A549 (cell line): Measurements from ENCODE around the gene TTPAL. TPM values are rescaled to one million over a fixed set of nuclear protein-coding genes. Genes with fewer than 3 reads are reported as not detected.

Experiments used
- ATAC-seq, 2 experiments: fragments of 200-7000 bp in 1 of 2; fragments of >200 bp in 1 of 2; cut with Nextera tagmentation in 1 of 2; cut with Tn5 transposase in 1 of 2; 3 replicates each; pipeline versions ENCODE4 v1.8.0 to v1.9.1; 2018 to 2020; ENCODE audit warnings: mild to moderate bottlenecking in 1 of 2, moderate library complexity in 1 of 2
- CTCF ChIA-PET: fragments of 300-600 bp; sonication (Branson Sonifier 250); formaldehyde crosslinking; extraction: SDS; loops from one replicate; lab custom pipeline; 2021; ENCODE audit warnings: antibody characterized with exemption, inconsistent platforms; lab: Yijun Ruan, JAX
- POLR2A ChIA-PET: fragments of 350-600 bp; formaldehyde crosslinking; extraction: SDS; loops from one replicate; lab custom pipeline; 2021; ENCODE audit warnings: antibody characterized with exemption, inconsistent platforms; lab: Yijun Ruan, JAX
- DNase-seq, 2 experiments: peaks; one replicate each; pipeline versions ENCODE4 v3.0.0 to v3.0.0-alpha.2; 2011 to 2016; ENCODE audit warnings: low read depth in 1 of 2, low spot score in 1 of 2
- FAIRE-seq: peaks from 2 replicates; lab custom pipeline; 2011; peaks lifted over from hg19 to GRCh38; lab: Jason Lieb, UNC
- H3K27ac ChIP-seq, 2 experiments: fragments of >200 bp; sonication (Bioruptor Twin); formaldehyde crosslinking; 3 replicates each; pipeline ENCODE4 v1.5.1; 2016 to 2017
- H3K4me1 ChIP-seq: fragments of >200 bp; sonication (Bioruptor Twin); formaldehyde crosslinking; 3 replicates; pipeline ENCODE4 v1.6.1; 2016
- H3K4me2 ChIP-seq: fragments of >200 bp; sonication (Bioruptor Twin); formaldehyde crosslinking; 3 replicates; pipeline ENCODE4 v1.6.1; 2016
- H3K4me3 ChIP-seq: fragments of >200 bp; sonication (Bioruptor Twin); formaldehyde crosslinking; 3 replicates; pipeline ENCODE4 v1.5.1; 2016
- H3K9me3 ChIP-seq: fragments of >200 bp; sonication (Bioruptor Twin); formaldehyde crosslinking; 3 replicates; pipeline ENCODE4 v1.6.1; 2016
- CBX2 ChIP-seq: fragments of 200-600 bp; sonication (generic); IDR thresholded peaks from 2 replicates; pipeline ENCODE4 v1.6.1; 2016; ENCODE audit warnings: low read depth, mild to moderate bottlenecking, borderline replicate concordance
- CEBPB ChIP-seq, 2 experiments: fragments of >200 bp in 1 of 2; sonication (Bioruptor Twin) in 1 of 2; formaldehyde crosslinking in 1 of 2; IDR thresholded peaks; 2 replicates each; pipeline ENCODE4 v1.6.1; 2012 to 2016
- CHD4 ChIP-seq: fragments of 200-600 bp; sonication (generic); IDR thresholded peaks from 2 replicates; pipeline ENCODE4 v1.6.1; 2016; ENCODE audit warnings: antibody characterized with exemption, mild to moderate bottlenecking, borderline replicate concordance
- EHF ChIP-seq: fragments of 250-450 bp; sonication (Bioruptor Pico); IDR thresholded peaks from 2 replicates; pipeline ENCODE4 v1.5.0; 2020; ENCODE audit warnings: mild to moderate bottlenecking
- FOXS1 ChIP-seq: fragments of 250-450 bp; sonication (Bioruptor Pico); IDR thresholded peaks from 2 replicates; pipeline ENCODE4 v1.5.0; 2020; ENCODE audit warnings: mild to moderate bottlenecking, moderate library complexity
- GATA3 ChIP-seq: IDR thresholded peaks from 2 replicates; pipeline ENCODE4 v1.6.1; 2012; ENCODE audit warnings: borderline replicate concordance
- MAFK ChIP-seq: fragments of 450-650 bp; IDR thresholded peaks from 2 replicates; pipeline ENCODE4 v1.6.1; 2014; ENCODE audit not compliant: partially characterized antibody
- NR3C1 ChIP-seq: fragments of >200 bp; sonication (Bioruptor Twin); formaldehyde crosslinking; IDR thresholded peaks from 3 replicates; pipeline ENCODE4 v1.6.1; 2017
- POLR2AphosphoS2 ChIP-seq: conservative IDR thresholded peaks from 2 replicates; pipeline ENCODE4 v1.6.1; 2012; ENCODE audit warnings: low read length, improper control_type of control experiment, inconsistent platforms
- RARB ChIP-seq: fragments of 250-450 bp; sonication (Bioruptor Pico); IDR thresholded peaks from 2 replicates; pipeline ENCODE4 v1.8.0; 2021; ENCODE audit warnings: mild to moderate bottlenecking, moderate library complexity
- RFX5 ChIP-seq: fragments of 450-650 bp; IDR thresholded peaks from 2 replicates; pipeline ENCODE4 v1.7.1; 2014; ENCODE audit warnings: antibody characterized with exemption, mild to moderate bottlenecking, moderate library complexity
- RNF2 ChIP-seq: fragments of 200-600 bp; sonication (generic); IDR thresholded peaks from 2 replicates; pipeline ENCODE4 v1.6.1; 2016; ENCODE audit warnings: low read depth, mild to moderate bottlenecking, antibody characterized with exemption, moderate library complexity, borderline replicate concordance
- ZC3H11A ChIP-seq: fragments of 450-650 bp; IDR thresholded peaks from 2 replicates; pipeline ENCODE4 v1.6.1; 2014; ENCODE audit warnings: antibody characterized with exemption, mild to moderate bottlenecking
- WGBS: methylation state at CpG from one replicate; pipeline ENCODE4 v1.1.6; 2017; ENCODE audit errors: missing lambda C conversion rate; 5-methylcytosine and 5-hydroxymethylcytosine counted together
- polyA plus RNA-seq, 4 experiments: library from polyadenylated mRNA; depleted of rRNA in 3 of 4; stranded (reverse); fragments of >200 nt; fragmentation: RNase III in 1 of 4; extraction: RNeasy Plus Mini Kit Qiagen cat#74134 plus additional on column Dnase treatment in 1 of 4; gene quantifications; 2 replicates in 3 of 4; 3 replicates in 1 of 4; pipeline ENCODE4 v1.2.3, GENCODE V29; 2011 to 2017
- TF ChIP-seq, protein P1 (sequence below): fragments of 200-600 bp; sonication (generic); IDR thresholded peaks from 2 replicates; pipeline ENCODE4 v1.6.1; 2016; ENCODE audit warnings: antibody characterized with exemption, mild to moderate bottlenecking, moderate library complexity
- TF ChIP-seq, protein P2 (sequence below): fragments of 250-450 bp; sonication (Bioruptor Pico); IDR thresholded peaks from 2 replicates; pipeline ENCODE4 v1.5.0; 2021; ENCODE audit warnings: mild to moderate bottlenecking, moderate library complexity, borderline replicate concordance
- TF ChIP-seq, protein P3 (sequence below): fragments of >200 bp; sonication (Bioruptor Twin); formaldehyde crosslinking; IDR thresholded peaks from 2 replicates; pipeline ENCODE4 v1.6.1; 2016
- TF ChIP-seq, protein P4 (sequence below): fragments of 450-650 bp; IDR thresholded peaks from 2 replicates; pipeline ENCODE4 v1.6.1; 2014; ENCODE audit warnings: antibody characterized with exemption
- TF ChIP-seq, protein P5 (sequence below): fragments of 250-450 bp; sonication (Bioruptor Pico); IDR thresholded peaks from 2 replicates; pipeline ENCODE4 v1.5.0; 2020; ENCODE audit warnings: low read depth, mild to moderate bottlenecking, moderate library complexity

Gene TTPAL
- polyA plus RNA-seq, 2 of the 4 experiments (the other 2 are of a cell fraction), result 9.1 to 9.2 TPM

DNA sequence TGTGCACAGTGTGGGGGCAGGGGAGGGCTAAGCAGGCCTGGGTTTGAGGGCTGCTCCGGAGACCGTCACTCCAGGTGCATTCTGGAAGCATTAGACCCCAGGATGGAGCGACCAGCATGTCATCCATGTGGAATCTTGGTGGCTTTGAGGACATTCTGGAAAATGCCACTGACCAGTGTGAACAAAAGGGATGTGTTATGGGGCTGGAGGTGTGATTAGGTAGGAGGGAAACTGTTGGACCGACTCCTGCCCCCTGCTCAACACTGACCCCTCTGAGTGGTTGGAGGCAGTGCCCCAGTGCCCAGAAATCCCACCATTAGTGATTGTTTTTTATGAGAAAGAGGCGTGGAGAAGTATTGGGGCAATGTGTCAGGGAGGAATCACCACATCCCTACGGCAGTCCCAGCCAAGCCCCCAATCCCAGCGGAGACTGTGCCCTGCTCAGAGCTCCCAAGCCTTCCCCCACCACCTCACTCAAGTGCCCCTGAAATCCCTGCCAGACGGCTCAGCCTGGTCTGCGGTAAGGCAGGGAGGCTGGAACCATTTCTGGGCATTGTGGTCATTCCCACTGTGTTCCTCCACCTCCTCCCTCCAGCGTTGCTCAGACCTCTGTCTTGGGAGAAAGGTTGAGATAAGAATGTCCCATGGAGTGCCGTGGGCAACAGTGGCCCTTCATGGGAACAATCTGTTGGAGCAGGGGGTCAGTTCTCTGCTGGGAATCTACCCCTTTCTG lies 44.0 kb upstream of the TTPAL start:
- Histone ChIP-seq H3K4me1 (peaks cover 6% of the 10 kb centered on the region), H3K9me3 (no peaks in the 10 kb centered on the region), H3K4me2 (no peak overlapping the region), H3K4me3 (no peak overlapping the region), H3K27ac (no peak overlapping the region)
- 70% methylated on average over 10 of the region's 11 CpGs for WGBS
- ChIA-PET CTCF (interaction anchor here (0.7 to 1.3 kb wide), 3 partner anchors 8 to 612 kb away, joined by 3 to 6 read pairs (median 3); no protein-coding TSS in a partner anchor), POLR2A (no interaction called here)
- ATAC-seq (peak; percentile 8 to 27; a peak in 3 of 6 replicates), FAIRE-seq (no peak), DNase-seq (no peak)
- no peak for TF ChIP-seq RFX5
- no peak for TF ChIP-seq NR3C1
- no peak for TF ChIP-seq POLR2AphosphoS2
- no peak for TF ChIP-seq FOXS1
- TF ChIP-seq, protein P1, sequence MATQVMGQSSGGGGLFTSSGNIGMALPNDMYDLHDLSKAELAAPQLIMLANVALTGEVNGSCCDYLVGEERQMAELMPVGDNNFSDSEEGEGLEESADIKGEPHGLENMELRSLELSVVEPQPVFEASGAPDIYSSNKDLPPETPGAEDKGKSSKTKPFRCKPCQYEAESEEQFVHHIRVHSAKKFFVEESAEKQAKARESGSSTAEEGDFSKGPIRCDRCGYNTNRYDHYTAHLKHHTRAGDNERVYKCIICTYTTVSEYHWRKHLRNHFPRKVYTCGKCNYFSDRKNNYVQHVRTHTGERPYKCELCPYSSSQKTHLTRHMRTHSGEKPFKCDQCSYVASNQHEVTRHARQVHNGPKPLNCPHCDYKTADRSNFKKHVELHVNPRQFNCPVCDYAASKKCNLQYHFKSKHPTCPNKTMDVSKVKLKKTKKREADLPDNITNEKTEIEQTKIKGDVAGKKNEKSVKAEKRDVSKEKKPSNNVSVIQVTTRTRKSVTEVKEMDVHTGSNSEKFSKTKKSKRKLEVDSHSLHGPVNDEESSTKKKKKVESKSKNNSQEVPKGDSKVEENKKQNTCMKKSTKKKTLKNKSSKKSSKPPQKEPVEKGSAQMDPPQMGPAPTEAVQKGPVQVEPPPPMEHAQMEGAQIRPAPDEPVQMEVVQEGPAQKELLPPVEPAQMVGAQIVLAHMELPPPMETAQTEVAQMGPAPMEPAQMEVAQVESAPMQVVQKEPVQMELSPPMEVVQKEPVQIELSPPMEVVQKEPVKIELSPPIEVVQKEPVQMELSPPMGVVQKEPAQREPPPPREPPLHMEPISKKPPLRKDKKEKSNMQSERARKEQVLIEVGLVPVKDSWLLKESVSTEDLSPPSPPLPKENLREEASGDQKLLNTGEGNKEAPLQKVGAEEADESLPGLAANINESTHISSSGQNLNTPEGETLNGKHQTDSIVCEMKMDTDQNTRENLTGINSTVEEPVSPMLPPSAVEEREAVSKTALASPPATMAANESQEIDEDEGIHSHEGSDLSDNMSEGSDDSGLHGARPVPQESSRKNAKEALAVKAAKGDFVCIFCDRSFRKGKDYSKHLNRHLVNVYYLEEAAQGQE, result no peak
- TF ChIP-seq RARB, result no peak
- no peak for TF ChIP-seq EHF (CRISPR knock-in tag)
- no peak for TF ChIP-seq MAFK
- no peak for TF ChIP-seq GATA3
- TF ChIP-seq CBX2, result no peak
- TF ChIP-seq, protein P2, sequence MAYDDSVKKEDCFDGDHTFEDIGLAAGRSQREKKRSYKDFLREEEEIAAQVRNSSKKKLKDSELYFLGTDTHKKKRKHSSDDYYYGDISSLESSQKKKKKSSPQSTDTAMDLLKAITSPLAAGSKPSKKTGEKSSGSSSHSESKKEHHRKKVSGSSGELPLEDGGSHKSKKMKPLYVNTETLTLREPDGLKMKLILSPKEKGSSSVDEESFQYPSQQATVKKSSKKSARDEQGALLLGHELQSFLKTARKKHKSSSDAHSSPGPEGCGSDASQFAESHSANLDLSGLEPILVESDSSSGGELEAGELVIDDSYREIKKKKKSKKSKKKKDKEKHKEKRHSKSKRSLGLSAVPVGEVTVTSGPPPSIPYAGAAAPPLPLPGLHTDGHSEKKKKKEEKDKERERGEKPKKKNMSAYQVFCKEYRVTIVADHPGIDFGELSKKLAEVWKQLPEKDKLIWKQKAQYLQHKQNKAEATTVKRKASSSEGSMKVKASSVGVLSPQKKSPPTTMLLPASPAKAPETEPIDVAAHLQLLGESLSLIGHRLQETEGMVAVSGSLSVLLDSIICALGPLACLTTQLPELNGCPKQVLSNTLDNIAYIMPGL (CRISPR knock-in tag), result no peak
- TF ChIP-seq, protein P3, sequence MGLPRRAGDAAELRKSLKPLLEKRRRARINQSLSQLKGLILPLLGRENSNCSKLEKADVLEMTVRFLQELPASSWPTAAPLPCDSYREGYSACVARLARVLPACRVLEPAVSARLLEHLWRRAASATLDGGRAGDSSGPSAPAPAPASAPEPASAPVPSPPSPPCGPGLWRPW, result no peak
- TF ChIP-seq, protein P4, sequence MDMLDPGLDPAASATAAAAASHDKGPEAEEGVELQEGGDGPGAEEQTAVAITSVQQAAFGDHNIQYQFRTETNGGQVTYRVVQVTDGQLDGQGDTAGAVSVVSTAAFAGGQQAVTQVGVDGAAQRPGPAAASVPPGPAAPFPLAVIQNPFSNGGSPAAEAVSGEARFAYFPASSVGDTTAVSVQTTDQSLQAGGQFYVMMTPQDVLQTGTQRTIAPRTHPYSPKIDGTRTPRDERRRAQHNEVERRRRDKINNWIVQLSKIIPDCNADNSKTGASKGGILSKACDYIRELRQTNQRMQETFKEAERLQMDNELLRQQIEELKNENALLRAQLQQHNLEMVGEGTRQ, result no peak
- TF ChIP-seq RNF2, result no peak
- no peak for TF ChIP-seq ZC3H11A
- TF ChIP-seq, protein P5, sequence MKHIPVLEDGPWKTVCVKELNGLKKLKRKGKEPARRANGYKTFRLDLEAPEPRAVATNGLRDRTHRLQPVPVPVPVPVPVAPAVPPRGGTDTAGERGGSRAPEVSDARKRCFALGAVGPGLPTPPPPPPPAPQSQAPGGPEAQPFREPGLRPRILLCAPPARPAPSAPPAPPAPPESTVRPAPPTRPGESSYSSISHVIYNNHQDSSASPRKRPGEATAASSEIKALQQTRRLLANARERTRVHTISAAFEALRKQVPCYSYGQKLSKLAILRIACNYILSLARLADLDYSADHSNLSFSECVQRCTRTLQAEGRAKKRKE (CRISPR knock-in tag), result no peak
- no peak for TF ChIP-seq CEBPB (IDR thresholded peaks at IDR 0.05)
- TF ChIP-seq CHD4, result no peak
